ENCODE results near the gene GUCY2C. TPM values are rescaled to one million over a fixed set of nuclear protein-coding genes. Genes with fewer than 3 reads are reported as not detected.

Gene GUCY2C
- total and polyA plus RNA-seq, 2 donors (not counting 3 experiments of a cell fraction or from before 2014, with no cell fraction given) = not detected

DNA sequence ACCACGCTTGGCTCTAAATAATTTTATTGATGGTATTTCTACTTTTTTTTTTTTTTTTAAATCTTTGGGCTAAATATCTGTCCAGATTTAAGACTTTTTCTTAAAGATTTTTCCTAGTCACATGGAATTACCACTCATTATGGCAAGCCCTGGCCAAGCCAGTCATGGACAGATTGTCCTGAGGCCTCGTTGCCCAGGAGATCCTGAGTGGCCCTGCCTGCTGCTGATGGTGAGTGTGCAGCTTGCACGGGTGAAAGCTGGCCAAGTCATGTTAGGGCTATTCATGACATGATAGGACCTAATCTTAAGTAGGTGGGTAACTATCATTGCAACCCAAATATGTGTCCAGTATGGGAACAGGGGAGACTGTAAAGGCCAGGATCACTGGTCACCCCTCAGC lies 27.8 kb downstream of the GUCY2C start:
- Histone ChIP-seq H3K4me1 (ENCODE audit: control insufficient read depth, extremely low read depth, insufficient read depth, low read length) (no peaks in the 10 kb centered on the region), H3K27me3 (ENCODE audit: control insufficient read depth in 2 of 2, insufficient read depth in 2 of 2, low read length in 2 of 2) (peaks cover 0 to 3% of the 10 kb centered on the region in 2 experiments), H3K36me3 (ENCODE audit: control insufficient read depth in 2 of 2, extremely low read depth in 1 of 2, insufficient read depth in 2 of 2, low read length in 2 of 2) (no peaks in the 10 kb centered on the region), H3K27ac (ENCODE audit: insufficient read depth, low read depth, low read length) (no peak overlapping the region), H2AFZ (ENCODE audit: low read depth, low read length) (no peak overlapping the region), H4K20me1 (replicated peaks; ENCODE audit: control insufficient read depth, extremely low read depth, insufficient read depth, low read length) (no peaks in the 10 kb centered on the region), H3K79me2 (ENCODE audit: control insufficient read depth, insufficient read depth, low read length) (no peaks in the 10 kb centered on the region), H3K9ac (replicated peaks; ENCODE audit: extremely low read depth, insufficient read depth, low read length) (no peak overlapping the region), H3K4me2 (ENCODE audit: insufficient read depth, low read length) (no peak overlapping the region), H3K9me1 (replicated peaks; ENCODE audit: control insufficient read depth, extremely low read depth, insufficient read depth, low read length) (no peaks in the 10 kb centered on the region), H3K4me3 (replicated peaks in 1 of 3; ENCODE audit: insufficient read depth in 1 of 3, low read depth in 1 of 3, low read length in 3 of 3) (no peak overlapping the region), H3K9me3 (replicated peaks; ENCODE audit: control insufficient read depth, insufficient read depth, low read length) (no peaks in the 10 kb centered on the region)
- FAIRE-seq (no peak), DNase-seq (ENCODE audit: low read depth, low spot score) (no peak)
- ChIA-PET POLR2A (interaction anchor here (0.7 kb wide), 1 partner anchor 179 kb away, joined by 4 read pairs; no protein-coding TSS in a partner anchor), CTCF (interaction anchor here (0.6 to 1.6 kb wide), 2 partner anchors 430 to 485 kb away, joined by 3 to 4 read pairs; no protein-coding TSS in a partner anchor)
- no TSS peak for BruUV-seq (replicated peaks)
- dilution Hi-C loops (cut with MboI; ENCODE audit: extremely low pct_ligation_motif_present, low sequenced_read_pairs) (no loop called here), intact Hi-C loops (cut with micrococcal nuclease) (loop anchor here (10.0 kb wide), 1 partner anchor 804 kb away; no protein-coding TSS in a partner anchor)
- TF ChIP-seq, protein P1, sequence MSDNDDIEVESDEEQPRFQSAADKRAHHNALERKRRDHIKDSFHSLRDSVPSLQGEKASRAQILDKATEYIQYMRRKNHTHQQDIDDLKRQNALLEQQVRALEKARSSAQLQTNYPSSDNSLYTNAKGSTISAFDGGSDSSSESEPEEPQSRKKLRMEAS (IDR thresholded peaks at IDR 0.05; ENCODE audit: insufficient read depth, insufficient read length) = no peak
- TF ChIP-seq POLR2AphosphoS5 (IDR thresholded peaks at IDR 0.05; ENCODE audit: insufficient read depth, low read depth, low read length) = no peak

GRCh38 chr12:14665354-14666348 lies 30.7 kb downstream of the GUCY2C start:
- Histone ChIP-seq H2AFZ (ENCODE audit: low read depth, low read length) (no peak overlapping the region), H3K4me1 (ENCODE audit: control insufficient read depth, extremely low read depth, insufficient read depth, low read length) (no peaks in the 10 kb centered on the region), H3K4me3 (replicated peaks in 1 of 3; ENCODE audit: insufficient read depth in 1 of 3, low read depth in 1 of 3, low read length in 3 of 3) (no peak overlapping the region), H3K36me3 (ENCODE audit: control insufficient read depth in 2 of 2, extremely low read depth in 1 of 2, insufficient read depth in 2 of 2, low read length in 2 of 2) (no peaks in the 10 kb centered on the region), H3K9me1 (replicated peaks; ENCODE audit: control insufficient read depth, extremely low read depth, insufficient read depth, low read length) (no peaks in the 10 kb centered on the region), H4K20me1 (replicated peaks; ENCODE audit: control insufficient read depth, extremely low read depth, insufficient read depth, low read length) (no peaks in the 10 kb centered on the region), H3K4me2 (ENCODE audit: insufficient read depth, low read length) (no peak overlapping the region), H3K9me3 (replicated peaks; ENCODE audit: control insufficient read depth, insufficient read depth, low read length) (no peaks in the 10 kb centered on the region), H3K27ac (ENCODE audit: insufficient read depth, low read depth, low read length) (no peak overlapping the region), H3K27me3 (ENCODE audit: control insufficient read depth in 2 of 2, insufficient read depth in 2 of 2, low read length in 2 of 2) (peaks cover 0 to 2% of the 10 kb centered on the region in 2 experiments), H3K79me2 (ENCODE audit: control insufficient read depth, insufficient read depth, low read length) (no peaks in the 10 kb centered on the region), H3K9ac (replicated peaks; ENCODE audit: extremely low read depth, insufficient read depth, low read length) (no peak overlapping the region)
- dilution Hi-C loops (cut with MboI; ENCODE audit: extremely low pct_ligation_motif_present, low sequenced_read_pairs) (no loop called here), intact Hi-C loops (cut with micrococcal nuclease) (loop anchor here (2.0 to 10.0 kb wide), 2 partner anchors 427 to 801 kb away; no protein-coding TSS in a partner anchor)
- BruUV-seq (replicated peaks) = no TSS peak
- FAIRE-seq (no peak), DNase-seq (ENCODE audit: low read depth, low spot score) (no peak)
- TF ChIP-seq, protein P1 (IDR thresholded peaks at IDR 0.05; ENCODE audit: insufficient read depth, insufficient read length) = no peak
- TF ChIP-seq POLR2AphosphoS5 (IDR thresholded peaks at IDR 0.05; ENCODE audit: insufficient read depth, low read depth, low read length) (no peak), POLR2A (IDR thresholded peaks at IDR 0.05; ENCODE audit: low read depth, low read length) (no peak), GATA2 (IDR thresholded peaks at IDR 0.05; ENCODE audit: insufficient read depth, insufficient read length, low read depth, low read length) (no peak), MYC (IDR thresholded peaks at IDR 0.05; ENCODE audit: low read depth, low read length) (no peak), JUN (IDR thresholded peaks at IDR 0.05; ENCODE audit: borderline replicate concordance, insufficient read depth, insufficient read length, low read depth) (no peak), CTCF (IDR thresholded peaks at IDR 0.05; ENCODE audit: extremely low read depth in 1 of 2, insufficient read depth in 1 of 2, low read depth in 1 of 2, low read length in 2 of 2) (no peak), EZH2 (IDR thresholded peaks at IDR 0.05; ENCODE audit: borderline replicate concordance, low read depth, low read length, severe bottlenecking) (no peak), FOS (IDR thresholded peaks at IDR 0.05; ENCODE audit: borderline replicate concordance, insufficient read depth, low read length) (no peak)
- CTCF ChIA-PET = interaction anchor here (0.9 to 4.4 kb wide), 6 partner anchors 11 to 802 kb away, joined by 3 to 40 read pairs (median 4); no protein-coding TSS in a partner anchor
- POLR2A ChIA-PET = no interaction called here

Measured in endothelial cell of umbilical vein (primary cell).